CD4-positive, alpha-beta memory T cell (primary cell): ENCODE data around the gene MYADML2. TPM values are rescaled to one million over a fixed set of nuclear protein-coding genes. Genes with fewer than 3 reads are reported as not detected.
A peak's percentile ranks its signal among the peaks of the same experiment; 100 is the strongest.
"Not testable (repeated sequence)": the region's sequence is repeated elsewhere in the genome, so short reads cannot be mapped to it uniquely, and the experiment has no call there.

Experiments used
- CTCF ChIA-PET: fragments of 350-600 bp; sonication (Branson Sonifier 250); formaldehyde crosslinking; loops from one replicate; lab custom pipeline; 2021; ENCODE audit warnings: inconsistent platforms; ENCODE audit not compliant: partially characterized antibody; lab: Charles Lee
- POLR2A ChIA-PET: fragments of 350-600 bp; sonication (Branson Sonifier 250); formaldehyde crosslinking; loops from one replicate; lab custom pipeline; 2021; ENCODE audit not compliant: partially characterized antibody; lab: Charles Lee
- DNase-seq, 5 donors: peaks; one replicate each; pipeline versions ENCODE4 v3.0.0 to v3.0.0-alpha.2; 2020 to 2022; ENCODE audit warnings: mixed read lengths in 1 of 5
- H3K27ac ChIP-seq: one replicate; pipeline ENCODE4 v1.7.0; 2013; ENCODE audit warnings: low read depth, low read length
- H3K27me3 ChIP-seq: 2 replicates; pipeline ENCODE4 v1.7.0; 2013; ENCODE audit warnings: mild to moderate bottlenecking, low read length, moderate library complexity; ENCODE audit not compliant: insufficient read depth
- H3K36me3 ChIP-seq: 2 replicates; pipeline ENCODE4 v1.7.0; 2013; ENCODE audit warnings: mild to moderate bottlenecking, low read length, moderate library complexity; ENCODE audit not compliant: insufficient read depth
- H3K4me1 ChIP-seq: 2 replicates; pipeline ENCODE4 v1.7.0; 2013; ENCODE audit warnings: mild to moderate bottlenecking, low read length, moderate library complexity; ENCODE audit not compliant: insufficient read depth
- H3K4me3 ChIP-seq, 2 donors: one replicate each; pipeline ENCODE4 v1.7.0; 2013; ENCODE audit warnings: low read length in 2 of 2, mild to moderate bottlenecking in 1 of 2
- H3K9me3 ChIP-seq, 2 donors: one replicate each; pipeline ENCODE4 v1.7.0; 2013; ENCODE audit warnings: low read length in 2 of 2, control low read depth in 1 of 2; ENCODE audit not compliant: control insufficient read depth in 1 of 2
- H3K27ac Mint-ChIP-seq, 7 donors: one replicate each; pipeline ENCODE4 v1.8.0; 2020 to 2021; ENCODE audit warnings: mixed read lengths in 7 of 7, mild to moderate bottlenecking in 6 of 7, inconsistent platforms in 3 of 7, moderate library complexity in 3 of 7
- H3K27me3 Mint-ChIP-seq, 2 donors: one replicate each; pipeline ENCODE4 v1.8.0; 2020 to 2021; ENCODE audit warnings: mixed read lengths in 2 of 2
- H3K36me3 Mint-ChIP-seq, 2 donors: one replicate each; pipeline ENCODE4 v1.8.0; 2020 to 2021; ENCODE audit warnings: mixed read lengths in 2 of 2, inconsistent platforms in 1 of 2, mild to moderate bottlenecking in 1 of 2
- H3K4me1 Mint-ChIP-seq, 4 donors: one replicate each; pipeline ENCODE4 v1.8.0; 2020 to 2021; ENCODE audit warnings: mixed read lengths in 4 of 4, mild to moderate bottlenecking in 1 of 4
- H3K4me3 Mint-ChIP-seq, 8 donors: one replicate each; pipeline ENCODE4 v1.8.0; 2020 to 2021; ENCODE audit warnings: mixed read lengths in 8 of 8, mild to moderate bottlenecking in 7 of 8, moderate library complexity in 6 of 8, inconsistent platforms in 3 of 8
- H3K9me3 Mint-ChIP-seq, 8 donors: one replicate each; pipeline ENCODE4 v1.8.0; 2020 to 2021; ENCODE audit warnings: mixed read lengths in 8 of 8, mild to moderate bottlenecking in 5 of 8, inconsistent platforms in 3 of 8, moderate library complexity in 1 of 8
- intact Hi-C: fragments of 100-400 bp; cut with micrococcal nuclease; formaldehyde crosslinking; loops from one replicate; pipeline ENCODE4 v1.15.1; 2023
- polyA plus RNA-seq, 2 donors: library from polyadenylated mRNA; unstranded; fragments of 300-500 nt; fragmentation: Illumina TruSeq; gene quantifications; one replicate each; pipeline ENCODE4 v1.2.3, GENCODE V29; 2021
- total RNA-seq, 2 experiments: library from RNA; stranded (reverse); gene quantifications; one replicate each; pipeline ENCODE4 v1.2.3, GENCODE V29; 2021

MYADML2 gene
- total and polyA plus RNA-seq, 4 experiments from 2014 or later, result not detected

DNA sequence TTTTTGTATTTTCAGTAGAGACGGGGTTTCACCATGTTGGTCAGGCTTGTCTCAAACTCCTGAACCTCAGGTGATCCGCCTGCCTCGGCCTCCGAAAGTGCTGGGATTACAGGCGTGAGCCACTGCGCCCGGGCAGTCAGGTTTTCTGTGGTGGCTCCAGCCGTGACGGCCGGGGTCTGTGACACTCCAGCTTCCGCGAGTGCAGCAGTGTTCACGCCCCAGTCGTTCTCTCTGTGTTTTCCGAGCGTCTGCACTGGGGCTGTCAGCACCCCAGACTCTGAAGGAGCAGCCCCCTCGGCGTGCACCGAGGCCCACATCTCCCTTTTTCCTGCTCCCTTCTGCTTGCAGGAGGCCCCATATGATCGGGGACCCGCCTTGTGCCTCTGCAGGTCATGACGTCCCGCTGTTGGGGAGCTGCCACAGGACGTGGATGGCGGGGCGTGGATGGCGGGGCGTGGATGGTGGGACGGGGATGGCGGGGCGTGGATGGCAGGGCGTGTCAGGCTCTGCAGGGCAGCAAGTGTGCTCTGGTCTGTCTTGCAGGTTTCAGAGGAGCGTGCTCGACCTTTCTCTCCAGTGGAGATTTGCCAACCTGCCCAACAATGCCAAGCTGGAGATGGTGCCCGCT, 36.1 kb upstream of the MYADML2 start:
- H3K4me3 Mint-ChIP-seq, result no peak overlapping the region
- H3K27ac Mint-ChIP-seq, result no peak overlapping the region

DNA sequence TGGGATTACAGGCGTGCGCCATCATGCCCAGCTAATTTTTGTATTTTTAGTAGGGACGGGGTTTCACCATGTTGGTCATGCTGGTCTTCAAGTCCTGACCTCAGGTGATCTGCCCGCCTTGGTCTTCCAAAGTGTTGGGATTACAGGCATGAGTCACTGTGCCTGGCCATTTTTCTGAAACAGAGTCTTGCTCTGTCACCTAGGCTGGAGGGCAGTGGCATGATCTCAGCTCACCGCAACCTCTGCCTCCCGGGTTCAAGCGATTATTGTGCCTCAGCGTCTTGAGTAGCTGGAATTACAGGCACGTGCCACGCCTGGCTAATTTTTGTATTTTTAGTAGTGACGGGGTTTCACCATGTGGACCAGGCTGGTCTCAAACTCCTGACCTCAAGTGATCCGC, 34.5 kb upstream of the MYADML2 start:
- H3K4me1 ChIP-seq, result peaks cover 28% of the 10 kb centered on the region
- CTCF ChIA-PET, intact Hi-C loops: not testable (repeated sequence)

More for the DNA sequence above, 36.1 kb upstream of the MYADML2 start:
- Mint-ChIP-seq H3K27me3 (no peaks in the 10 kb centered on the region), H3K4me1 (peaks cover 17 to 39% (median 26%) of the 10 kb centered on the region in 4 donors), H3K9me3 (peaks cover 0 to 2% (median 0%) of the 10 kb centered on the region in 8 donors), H3K36me3 (peaks cover 10 to 20% of the 10 kb centered on the region in 2 donors)
- Histone ChIP-seq H3K27me3 (no peaks in the 10 kb centered on the region), H3K27ac (no peak overlapping the region), H3K4me1 (peaks cover 23% of the 10 kb centered on the region), H3K4me3 (no peak overlapping the region), H3K9me3 (no peaks in the 10 kb centered on the region), H3K36me3 (peaks cover 12% of the 10 kb centered on the region)
- intact Hi-C loops, result no loop called here
- no peak for DNase-seq
- CTCF ChIA-PET, result interaction anchor here (1.0 kb wide), 1 partner anchor 37 kb away, joined by 3 read pairs; no protein-coding TSS in a partner anchor
- POLR2A ChIA-PET, result no interaction called here

DNA sequence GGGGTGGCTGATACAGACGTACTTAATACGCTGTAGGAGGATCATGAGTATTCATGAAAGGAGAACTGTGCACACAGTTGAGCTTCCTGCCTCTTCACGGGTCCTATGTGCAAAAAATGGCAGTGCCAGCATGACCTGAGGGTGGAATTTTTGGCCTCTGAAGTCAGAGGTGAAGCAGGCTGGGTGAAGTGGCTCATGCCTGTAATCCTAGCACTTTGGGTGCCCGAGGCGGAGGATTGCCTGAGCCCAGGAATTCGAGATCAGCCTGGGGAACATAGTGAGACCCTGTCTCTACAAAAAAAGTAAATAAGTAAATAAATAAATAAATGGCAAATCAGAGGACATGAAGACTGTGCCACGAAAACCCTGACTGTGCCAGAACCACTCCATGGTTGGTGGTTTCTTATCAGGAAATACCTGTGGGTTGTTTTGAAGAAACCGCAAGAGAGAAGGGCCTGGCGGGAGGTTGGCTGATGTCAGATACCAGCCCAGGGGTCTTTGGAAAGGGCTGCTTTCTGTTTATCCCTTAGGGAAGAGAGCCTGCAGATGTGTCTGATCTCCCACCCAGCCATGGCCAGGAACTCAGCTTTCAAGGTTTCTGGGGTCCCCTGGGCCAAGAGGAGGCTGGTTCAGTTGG, 33.8 kb upstream of the MYADML2 start:
- peaks cover 20 to 43% (median 32%) of the 10 kb centered on the region in 4 donors for H3K4me1 Mint-ChIP-seq
- Histone ChIP-seq H3K4me1 (peaks cover 31% of the 10 kb centered on the region), H3K36me3 (peaks cover 10% of the 10 kb centered on the region), H3K27ac (no peak overlapping the region), H3K4me3 (no peak overlapping the region), H3K9me3 (no peaks in the 10 kb centered on the region), H3K27me3 (no peaks in the 10 kb centered on the region)
- intact Hi-C loops, result no loop called here
- ChIA-PET CTCF (no interaction called here), POLR2A (interaction anchor here (0.9 kb wide), 1 partner anchor 13 kb away, joined by 3 read pairs; no protein-coding TSS in a partner anchor)
- peak overlapping the region in 2 of 8 donors; percentile 45 to 72 for H3K4me3 Mint-ChIP-seq
- DNase-seq, result peak in 1 of 5 donors; percentile 17
- H3K27ac Mint-ChIP-seq, result peak overlapping the region in 4 of 7 donors; percentile 15 to 75 (median 50)
- H3K9me3 Mint-ChIP-seq, result peaks cover 0 to 2% (median 0%) of the 10 kb centered on the region in 8 donors
- H3K36me3 Mint-ChIP-seq, result peaks cover 10 to 21% of the 10 kb centered on the region in 2 donors
- H3K27me3 Mint-ChIP-seq, result no peaks in the 10 kb centered on the region

More for the DNA sequence above, 34.5 kb upstream of the MYADML2 start:
- peaks cover 10 to 21% of the 10 kb centered on the region in 2 donors for H3K36me3 Mint-ChIP-seq
- not testable (repeated sequence) for H3K9me3 ChIP-seq, H3K27me3 ChIP-seq, H3K27ac ChIP-seq, DNase-seq, H3K27ac Mint-ChIP-seq, H3K4me3 Mint-ChIP-seq, H3K27me3 Mint-ChIP-seq, H3K9me3 Mint-ChIP-seq, H3K4me3 ChIP-seq
- POLR2A ChIA-PET, result interaction anchor here (0.9 kb wide), 1 partner anchor 14 kb away, joined by 3 read pairs; no protein-coding TSS in a partner anchor
- peaks cover 16 to 38% (median 27%) of the 10 kb centered on the region in 4 donors for H3K4me1 Mint-ChIP-seq
- peaks cover 12% of the 10 kb centered on the region for H3K36me3 ChIP-seq

DNA sequence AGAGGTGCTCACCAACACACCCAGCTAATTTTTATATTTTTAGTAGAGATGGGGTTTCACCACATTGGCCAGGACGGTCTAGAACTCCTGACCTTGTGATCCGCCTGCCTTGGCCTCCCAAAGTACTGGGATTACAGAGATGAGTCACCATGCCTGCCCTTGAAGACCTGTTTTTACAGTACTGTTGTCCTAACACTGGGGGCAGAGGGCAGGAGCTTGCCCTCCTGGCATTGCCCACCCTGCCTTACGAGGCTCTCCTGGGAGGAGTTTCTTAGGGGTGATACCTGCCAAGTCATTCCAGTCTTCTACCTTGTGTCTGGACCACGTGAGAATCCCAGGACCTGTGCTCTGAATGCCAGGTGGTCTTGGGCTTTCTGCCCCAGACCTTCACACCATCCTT, 33.1 kb upstream of the MYADML2 start:
- ChIA-PET CTCF (no interaction called here), POLR2A (interaction anchor here (5.1 kb wide), 1 partner anchor 13 kb away, joined by 54 read pairs; no protein-coding TSS in a partner anchor)
- no peaks in the 10 kb centered on the region for H3K27me3 ChIP-seq
- Mint-ChIP-seq H3K27me3 (no peaks in the 10 kb centered on the region), H3K4me1 (peaks cover 19 to 43% (median 31%) of the 10 kb centered on the region in 4 donors), H3K27ac (peak overlapping the region in 5 of 7 donors; percentile 50 to 75 (median 68)), H3K36me3 (peaks cover 8 to 15% of the 10 kb centered on the region in 2 donors), H3K4me3 (peak overlapping the region in 6 of 8 donors; percentile 21 to 73 (median 51)), H3K9me3 (peaks cover 0 to 2% (median 0%) of the 10 kb centered on the region in 8 donors)
- peaks cover 31% of the 10 kb centered on the region for H3K4me1 ChIP-seq
- H3K9me3 ChIP-seq, result no peaks in the 10 kb centered on the region
- H3K27ac ChIP-seq, result no peak overlapping the region
- no peak for DNase-seq
- intact Hi-C loops, result no loop called here
- H3K4me3 ChIP-seq, result no peak overlapping the region
- peaks cover 3% of the 10 kb centered on the region for H3K36me3 ChIP-seq

DNA sequence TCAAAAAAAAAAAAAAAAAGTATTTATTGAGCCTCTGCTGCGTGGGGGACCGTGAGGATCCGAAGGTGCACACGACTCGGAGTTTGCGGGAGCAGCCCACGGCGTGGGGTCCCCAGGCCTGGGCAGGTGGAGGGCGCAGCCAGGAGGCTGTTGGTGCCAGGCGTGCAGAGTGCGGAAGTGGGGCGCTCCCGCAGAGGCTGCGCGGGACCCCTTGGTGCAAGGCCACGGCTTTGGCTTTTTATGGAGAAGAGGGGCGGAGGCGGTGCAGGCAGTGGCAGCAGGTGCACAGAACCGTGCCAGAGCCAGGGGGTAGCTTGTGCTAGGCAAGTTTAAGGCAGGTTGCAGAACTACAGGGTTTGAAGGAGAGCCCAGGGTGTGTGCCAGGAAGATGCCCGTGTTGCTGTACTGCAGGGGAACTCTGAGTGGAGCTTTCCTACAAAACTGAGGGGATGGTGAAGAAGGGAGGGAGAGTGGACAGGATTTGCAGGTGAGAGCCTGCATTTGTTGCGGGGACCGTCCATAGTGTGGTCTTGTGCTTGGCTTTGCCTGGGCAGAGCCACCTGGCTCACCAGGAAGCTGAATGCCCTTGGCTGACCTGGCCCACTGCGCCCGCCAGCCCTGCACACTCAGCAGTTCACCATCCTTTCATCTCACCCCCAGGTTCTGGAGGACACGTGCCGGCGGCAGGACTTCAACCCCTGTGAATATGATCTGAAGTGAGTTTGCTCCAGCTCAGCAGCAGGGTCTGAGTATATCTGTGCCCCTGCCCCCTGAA, 31.7 kb upstream of the MYADML2 start:
- Histone ChIP-seq H3K4me3 (no peak overlapping the region), H3K36me3 (no peaks in the 10 kb centered on the region), H3K4me1 (peaks cover 31% of the 10 kb centered on the region), H3K27me3 (no peaks in the 10 kb centered on the region), H3K27ac (no peak overlapping the region), H3K9me3 (no peaks in the 10 kb centered on the region)
- Mint-ChIP-seq H3K27ac (peak overlapping the region; percentile 29 to 79 (median 66)), H3K4me1 (peaks cover 17 to 43% (median 28%) of the 10 kb centered on the region in 4 donors), H3K4me3 (peak overlapping the region; percentile 72 to 78 (median 75)), H3K27me3 (no peaks in the 10 kb centered on the region), H3K36me3 (peaks cover 4 to 12% of the 10 kb centered on the region in 2 donors), H3K9me3 (peaks cover 0 to 2% (median 0%) of the 10 kb centered on the region in 8 donors)
- ChIA-PET CTCF (interaction anchor here (0.7 to 1.5 kb wide), 2 partner anchors 23 to 41 kb away, joined by 3 to 4 read pairs; no protein-coding TSS in a partner anchor), POLR2A (interaction anchor here (0.7 to 5.1 kb wide), 9 partner anchors 12 to 118 kb away, joined by 3 to 54 read pairs (median 4); partner anchors contain the start of genes DCXR and NOTUM)
- DNase-seq, result no peak
- intact Hi-C loops, result no loop called here

DNA sequence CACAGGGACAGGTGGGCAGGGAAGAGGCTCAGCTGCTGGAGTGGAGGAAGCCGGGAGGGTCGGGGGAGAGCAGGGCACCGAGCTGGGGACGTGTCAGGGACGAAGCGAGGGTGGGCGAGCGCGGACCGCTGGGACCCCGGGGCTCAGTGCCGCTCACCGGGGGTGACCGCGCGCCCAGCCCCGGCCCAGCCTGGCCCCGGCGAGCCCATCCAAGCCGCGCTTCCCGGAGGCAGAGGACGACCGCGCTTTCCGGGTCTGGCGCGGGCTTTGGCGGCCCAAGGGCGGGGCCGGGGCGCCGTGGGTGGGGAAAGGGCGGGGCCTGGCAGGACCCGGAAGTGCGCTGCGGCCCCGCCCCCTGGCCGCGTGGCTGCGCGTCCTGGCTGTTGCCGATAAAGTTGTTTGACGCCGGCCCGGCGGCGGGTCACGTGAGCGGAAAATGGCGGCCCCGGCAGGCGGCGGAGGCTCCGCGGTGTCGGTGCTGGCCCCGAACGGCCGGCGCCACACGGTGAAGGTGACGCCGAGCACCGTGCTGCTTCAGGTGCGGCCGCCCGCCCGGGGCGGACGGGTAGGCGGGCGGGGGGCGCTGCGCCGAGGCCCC, 30.3 kb upstream of the MYADML2 start, which contains the start of gene ASPSCR1:
Gene ASPSCR1, plus strand, starts transcription at position 419 of the 598 bp plus-strand sequence. Its CDS starts 18 bp downstream, at position 437.
- H3K4me1 Mint-ChIP-seq, result peaks cover 17 to 43% (median 28%) of the 10 kb centered on the region in 4 donors
- peak; percentile 86 to 95 (median 92) for DNase-seq
- Histone ChIP-seq H3K27ac (peak within 1 kb of the TSS; percentile 80), H3K4me3 (peak within 1 kb of the TSS; percentile 69 to 74), H3K36me3 (no peaks in the 10 kb centered on the region), H3K9me3 (no peaks in the 10 kb centered on the region), H3K27me3 (no peaks in the 10 kb centered on the region), H3K4me1 (peaks cover 31% of the 10 kb centered on the region)
- intact Hi-C loops, result loop anchor here (1.0 kb wide), 2 partner anchors 9 to 46 kb away; partner anchors contain the start of gene LRRC45
- peak within 1 kb of the TSS; percentile 94 to 99 (median 98) for H3K27ac Mint-ChIP-seq
- CTCF ChIA-PET, result interaction anchor here (1.0 to 1.4 kb wide), 3 partner anchors 9 to 42 kb away, joined by 4 to 5 read pairs (median 4); no protein-coding TSS in a partner anchor
- peaks cover 4 to 12% of the 10 kb centered on the region in 2 donors for H3K36me3 Mint-ChIP-seq
- peak within 1 kb of the TSS; percentile 90 to 98 (median 96) for H3K4me3 Mint-ChIP-seq
- POLR2A ChIA-PET, result interaction anchor here (0.7 to 5.1 kb wide), 14 partner anchors 11 to 150 kb away, joined by 3 to 54 read pairs (median 4); partner anchors contain the start of genes CENPX, DCXR, LRRC45 and MAFG
- no peaks in the 10 kb centered on the region for H3K27me3 Mint-ChIP-seq
- H3K9me3 Mint-ChIP-seq, result peaks cover 0 to 2% (median 0%) of the 10 kb centered on the region in 8 donors
